HG03039 (cell line): ENCODE results near the gene OBSCN.

Source experiments
- ATAC-seq: cut with Tn5 transposase; IDR thresholded peaks from one replicate; pipeline ENCODE4 v1.9.1; 2021; ENCODE audit warnings: mild to moderate bottlenecking, moderate library complexity; ENCODE audit not compliant: unreplicated experiment

Gene OBSCN

GRCh38 chr1:228275430-228276173 lies 67.8 kb downstream of the OBSCN start:
- ATAC-seq: no peak

- no peak for ATAC-seq
These were observed 68.5 kb downstream of the OBSCN start for GRCh38 chr1:228276174-228276831.

- ATAC-seq: no peak
These were observed 69.2 kb downstream of the OBSCN start for GRCh38 chr1:228276901-228277490.

- no peak for ATAC-seq
These were observed 69.9 kb downstream of the OBSCN start for GRCh38 chr1:228277491-228278431.

- ATAC-seq: no peak
These were observed 70.6 kb downstream of the OBSCN start for GRCh38 chr1:228278432-228278941.

- ATAC-seq: no peak
These were observed 71.3 kb downstream of the OBSCN start for GRCh38 chr1:228279011-228279721.

- ATAC-seq: no peak
These were observed 71.9 kb downstream of the OBSCN start for GRCh38 chr1:228279722-228280105.

- no peak for ATAC-seq
These were observed 72.5 kb downstream of the OBSCN start for GRCh38 chr1:228280106-228280901.

GRCh38 chr1:228280961-228281591 lies 73.2 kb downstream of the OBSCN start:
- ATAC-seq: no peak

- ATAC-seq: no peak
These were observed 73.9 kb downstream of the OBSCN start for GRCh38 chr1:228281631-228282328.

- no peak for ATAC-seq
These were observed 74.6 kb downstream of the OBSCN start for GRCh38 chr1:228282329-228283042.

- ATAC-seq: no peak
These were observed 75.2 kb downstream of the OBSCN start for GRCh38 chr1:228283043-228283371.

- no peak for ATAC-seq
These were observed 75.8 kb downstream of the OBSCN start for GRCh38 chr1:228283476-228284147.

GRCh38 chr1:228284148-228284495 lies 76.3 kb downstream of the OBSCN start:
- ATAC-seq: no peak

- no peak for ATAC-seq
These were observed 76.7 kb downstream of the OBSCN start for GRCh38 chr1:228284521-228284920.

- no peak for ATAC-seq
These were observed 78.0 kb downstream of the OBSCN start for GRCh38 chr1:228285661-228286504.
